GM12878 (cell line): ENCODE measurements around the gene PAX2. TPM values are rescaled to one million over a fixed set of nuclear protein-coding genes. Genes with fewer than 3 reads are reported as not detected.

ENCODE experiments used
- ATAC-seq: fragments of 200-7000 bp; cut with Tn5 transposase; 3 replicates; pipeline ENCODE4 v1.9.1; 2020; ENCODE audit warnings: mild to moderate bottlenecking, moderate library complexity
- BruUV-seq: library from RNA; stranded (reverse); fragments of 400-500 nt; replicated peaks from 2 replicates; lab custom pipeline; 2021; lab: Mats Ljungman, UMichigan
- CTCF ChIA-PET: fragments of 300-600 bp; sonication (Branson Sonifier 250); formaldehyde crosslinking; extraction: SDS; loops from one replicate; lab custom pipeline; 2021; ENCODE audit warnings: inconsistent platforms; lab: Yijun Ruan, JAX
- POLR2A ChIA-PET: fragments of 350-600 bp; formaldehyde crosslinking; extraction: SDS; loops from one replicate; lab custom pipeline; 2021; ENCODE audit warnings: inconsistent platforms; lab: Charles Lee
- RAD21 ChIA-PET: fragments of 300-600 bp; sonication (Branson Sonifier 250); formaldehyde crosslinking; loops from one replicate; lab custom pipeline; 2023; ENCODE audit warnings: antibody characterized with exemption; ENCODE audit not compliant: unreplicated experiment; lab: Charles Lee
- SMC1A ChIA-PET: fragments of 300-600 bp; sonication (Branson Sonifier 250); formaldehyde crosslinking; loops from one replicate; lab custom pipeline; 2023; ENCODE audit not compliant: unreplicated experiment, uncharacterized antibody; lab: Charles Lee
- DNase-seq: peaks from one replicate; pipeline ENCODE4 v3.0.0-alpha.2; 2011; ENCODE audit warnings: low read depth, low spot score
- FAIRE-seq: peaks from 3 replicates; lab custom pipeline; 2011; peaks lifted over from hg19 to GRCh38; lab: Jason Lieb, UNC
- H2AFZ ChIP-seq: 2 replicates; pipeline ENCODE4 v1.6.0; 2011; ENCODE audit warnings: low read depth, low read length, control low read depth; ENCODE audit not compliant: control insufficient read depth
- H3K27ac ChIP-seq: 2 replicates; pipeline ENCODE4 v1.5.1; 2011; ENCODE audit warnings: control low read depth; ENCODE audit not compliant: control insufficient read depth, insufficient read depth
- H3K27me3 ChIP-seq, 2 experiments: replicated peaks in 1 of 2; 2 replicates each; pipeline versions ENCODE4 v1.6.0 to v1.6.1; 2011; ENCODE audit warnings: low read length in 1 of 2; ENCODE audit not compliant: control insufficient read depth in 2 of 2, insufficient read depth in 2 of 2
- H3K36me3 ChIP-seq, 2 experiments: 2 replicates each; pipeline ENCODE4 v1.5.1; 2011; ENCODE audit warnings: low read length in 1 of 2; ENCODE audit not compliant: control insufficient read depth in 2 of 2, insufficient read depth in 2 of 2
- H3K4me1 ChIP-seq: 2 replicates; pipeline ENCODE4 v1.6.1; 2011; ENCODE audit warnings: mild to moderate bottlenecking, low read length, moderate library complexity, mixed read lengths; ENCODE audit not compliant: control insufficient read depth, insufficient read depth
- H3K4me2 ChIP-seq: 2 replicates; pipeline ENCODE4 v1.6.0; 2011; ENCODE audit warnings: control low read depth; ENCODE audit not compliant: control insufficient read depth, insufficient read depth
- H3K4me3 ChIP-seq: fragments of 200-600 bp; sonication (generic); 2 replicates; pipeline ENCODE4 v1.5.1; 2016
- H3K79me2 ChIP-seq: 2 replicates; pipeline ENCODE4 v1.6.0; 2011; ENCODE audit warnings: low read length; ENCODE audit not compliant: control insufficient read depth, insufficient read depth
- H3K9ac ChIP-seq: 2 replicates; pipeline ENCODE4 v1.8.0; 2011; ENCODE audit warnings: low read length, control low read depth, mixed read lengths; ENCODE audit not compliant: control insufficient read depth, insufficient read depth
- H3K9me3 ChIP-seq: replicated peaks from 3 replicates; pipeline ENCODE4 v1.5.1; 2011; ENCODE audit warnings: mild to moderate bottlenecking, low read length; ENCODE audit not compliant: control insufficient read depth, insufficient read depth
- H4K20me1 ChIP-seq: 2 replicates; pipeline ENCODE4 v1.6.0; 2011; ENCODE audit not compliant: control insufficient read depth, insufficient read depth
- SUZ12 ChIP-seq: fragments of 200-600 bp; sonication (generic); IDR thresholded peaks from one replicate; pipeline ENCODE4 v1.6.1; 2018; ENCODE audit warnings: antibody characterized with exemption, mild to moderate bottlenecking; ENCODE audit not compliant: unreplicated experiment
- WGBS: methylation state at CpG from one replicate; pipeline ENCODE4 v1.1.6; 2016; ENCODE audit warnings: low lambda C conversion rate; ENCODE audit not compliant: insufficient replicate concordance, insufficient coverage; ENCODE audit errors: missing lambda C conversion rate; 5-methylcytosine and 5-hydroxymethylcytosine counted together
- in situ Hi-C: fragments of 300-500 bp; cut with MboI; formaldehyde crosslinking; loops from 9 replicates; pipeline ENCODE4 v1.14.3; 2018; ENCODE audit warnings: mixed read lengths
- intact Hi-C: fragments of 100-400 bp; cut with micrococcal nuclease; formaldehyde crosslinking; loops from one replicate; pipeline ENCODE4 v1.14.2; 2022; ENCODE audit not compliant: unreplicated experiment
- polyA plus RNA-seq, 11 experiments: library from polyadenylated mRNA; depleted of rRNA in 4 of 11; unstranded in 6 of 11; stranded (reverse) in 5 of 11; fragments of >200 nt; fragmentation: Nextera tagmentation in 4 of 11; fragmentation: Illumina TruSeq in 1 of 11; extraction: Ambion mirVana in 4 of 11; extraction: Trizol in 1 of 11; gene quantifications; 1 replicate in 1 of 11; 2 replicates in 10 of 11; pipeline versions ENCODE4 v1.2.1 to v1.2.3, GENCODE V29; 2011 to 2016; ENCODE audit warnings: inconsistent platforms in 2 of 11, missing spikeins in 2 of 11, low read depth in 1 of 11
- total RNA-seq, 4 experiments: library from RNA; depleted of rRNA in 3 of 4; stranded (reverse); fragments of >200 nt in 3 of 4; fragmentation: Illumina TruSeq in 1 of 4; extraction: Trizol in 1 of 4; gene quantifications; 2 replicates each; pipeline versions ENCODE4 v1.2.1 to v1.2.3, GENCODE V29; 2013 to 2021
- TF ChIP-seq, protein P1 (sequence below): IDR thresholded peaks from 2 replicates; pipeline ENCODE4 v1.6.1; 2012; ENCODE audit warnings: low read depth, low read length, improper control_type of control experiment
- TF ChIP-seq, protein P2 (sequence below): fragments of 450-650 bp; IDR thresholded peaks from 2 replicates; pipeline ENCODE4 v1.6.1; 2017; ENCODE audit warnings: antibody characterized with exemption, mild to moderate bottlenecking, moderate library complexity

Gene PAX2
- total and polyA plus RNA-seq, 10 of the 15 experiments (the other 5 are each of a cell fraction or from before 2014, with no cell fraction given), result not detected

DNA sequence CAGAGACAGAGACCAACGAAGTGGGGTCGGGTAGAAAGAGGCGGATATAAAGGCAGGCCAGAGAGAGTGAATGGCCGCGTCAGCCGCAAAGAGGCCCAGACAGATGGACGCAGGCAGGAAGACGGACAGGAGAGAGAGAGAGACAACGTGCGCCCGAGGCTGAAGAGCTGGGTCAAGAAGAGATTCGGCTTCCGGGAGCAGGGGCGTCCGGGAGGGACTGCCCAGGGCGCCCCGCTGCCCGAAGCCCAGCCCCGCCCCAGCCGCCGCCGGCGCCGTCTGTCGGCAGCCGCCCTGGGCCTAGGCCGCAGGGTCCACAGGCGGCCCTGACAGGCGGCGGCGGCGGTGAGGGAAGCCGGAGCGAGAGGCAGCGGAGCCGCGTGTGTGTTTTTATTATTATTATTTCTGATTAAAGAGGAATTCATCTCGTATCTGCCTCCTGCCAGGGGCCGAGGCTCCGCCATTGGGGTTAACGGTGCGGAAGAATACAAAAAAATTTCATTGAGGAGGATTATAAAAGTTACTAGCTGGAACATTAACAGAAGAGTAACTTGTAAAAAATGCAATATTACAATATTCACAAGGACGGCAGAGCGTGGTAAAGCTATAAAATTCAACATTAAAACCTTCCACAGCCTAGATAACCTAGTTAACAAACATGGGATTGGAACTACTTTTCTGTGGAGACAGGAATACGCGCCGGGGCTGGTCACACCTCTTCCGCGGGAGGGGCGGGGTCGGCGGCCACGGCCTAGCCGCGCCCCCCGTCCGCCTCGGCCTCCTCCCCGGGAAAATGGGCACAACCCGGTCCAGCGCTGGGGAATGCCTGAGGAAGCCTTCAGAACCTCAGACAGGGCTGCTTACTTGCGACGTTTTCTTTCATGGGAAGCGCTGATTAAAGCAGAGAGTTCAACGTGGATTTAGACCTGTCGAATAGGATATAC, 29.7 kb upstream of the PAX2 start:
- BruUV-seq, result no TSS peak

More for the DNA sequence above, 29.7 kb upstream of the PAX2 start:
- Histone ChIP-seq H3K4me3 (no peak overlapping the region), H3K79me2 (no peaks in the 10 kb centered on the region), H2AFZ (no peak overlapping the region), H3K4me2 (no peak overlapping the region), H3K9me3 (no peaks in the 10 kb centered on the region), H3K4me1 (no peaks in the 10 kb centered on the region), H3K27ac (no peak overlapping the region), H3K9ac (no peak overlapping the region), H4K20me1 (no peaks in the 10 kb centered on the region), H3K36me3 (no peaks in the 10 kb centered on the region), H3K27me3 (peaks cover 19 to 22% of the 10 kb centered on the region in 2 experiments)
- DNase-seq (no peak), FAIRE-seq (no peak), ATAC-seq (peak; percentile 23; the same call in 2 of the 3 replicates)
- in situ Hi-C loops (no loop called here), intact Hi-C loops (no loop called here)
- TF ChIP-seq, protein P1, sequence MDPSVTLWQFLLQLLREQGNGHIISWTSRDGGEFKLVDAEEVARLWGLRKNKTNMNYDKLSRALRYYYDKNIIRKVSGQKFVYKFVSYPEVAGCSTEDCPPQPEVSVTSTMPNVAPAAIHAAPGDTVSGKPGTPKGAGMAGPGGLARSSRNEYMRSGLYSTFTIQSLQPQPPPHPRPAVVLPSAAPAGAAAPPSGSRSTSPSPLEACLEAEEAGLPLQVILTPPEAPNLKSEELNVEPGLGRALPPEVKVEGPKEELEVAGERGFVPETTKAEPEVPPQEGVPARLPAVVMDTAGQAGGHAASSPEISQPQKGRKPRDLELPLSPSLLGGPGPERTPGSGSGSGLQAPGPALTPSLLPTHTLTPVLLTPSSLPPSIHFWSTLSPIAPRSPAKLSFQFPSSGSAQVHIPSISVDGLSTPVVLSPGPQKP, result no peak
- TF ChIP-seq, protein P2, sequence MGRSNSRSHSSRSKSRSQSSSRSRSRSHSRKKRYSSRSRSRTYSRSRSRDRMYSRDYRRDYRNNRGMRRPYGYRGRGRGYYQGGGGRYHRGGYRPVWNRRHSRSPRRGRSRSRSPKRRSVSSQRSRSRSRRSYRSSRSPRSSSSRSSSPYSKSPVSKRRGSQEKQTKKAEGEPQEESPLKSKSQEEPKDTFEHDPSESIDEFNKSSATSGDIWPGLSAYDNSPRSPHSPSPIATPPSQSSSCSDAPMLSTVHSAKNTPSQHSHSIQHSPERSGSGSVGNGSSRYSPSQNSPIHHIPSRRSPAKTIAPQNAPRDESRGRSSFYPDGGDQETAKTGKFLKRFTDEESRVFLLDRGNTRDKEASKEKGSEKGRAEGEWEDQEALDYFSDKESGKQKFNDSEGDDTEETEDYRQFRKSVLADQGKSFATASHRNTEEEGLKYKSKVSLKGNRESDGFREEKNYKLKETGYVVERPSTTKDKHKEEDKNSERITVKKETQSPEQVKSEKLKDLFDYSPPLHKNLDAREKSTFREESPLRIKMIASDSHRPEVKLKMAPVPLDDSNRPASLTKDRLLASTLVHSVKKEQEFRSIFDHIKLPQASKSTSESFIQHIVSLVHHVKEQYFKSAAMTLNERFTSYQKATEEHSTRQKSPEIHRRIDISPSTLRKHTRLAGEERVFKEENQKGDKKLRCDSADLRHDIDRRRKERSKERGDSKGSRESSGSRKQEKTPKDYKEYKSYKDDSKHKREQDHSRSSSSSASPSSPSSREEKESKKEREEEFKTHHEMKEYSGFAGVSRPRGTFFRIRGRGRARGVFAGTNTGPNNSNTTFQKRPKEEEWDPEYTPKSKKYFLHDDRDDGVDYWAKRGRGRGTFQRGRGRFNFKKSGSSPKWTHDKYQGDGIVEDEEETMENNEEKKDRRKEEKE, result no peak
- TF ChIP-seq SUZ12, result peak; percentile 59
- ChIA-PET SMC1A (no interaction called here), CTCF (no interaction called here), POLR2A (no interaction called here), RAD21 (no interaction called here)
- 22% methylated on average over 60 of the region's 66 CpGs for WGBS
